Motor neuron (in vitro differentiated cells): Measurements from ENCODE around the gene NRXN3. TPM values are rescaled to one million over a fixed set of nuclear protein-coding genes. Genes with fewer than 3 reads are reported as not detected.
A peak's percentile ranks its signal among the peaks of the same experiment; 100 is the strongest.

Source experiments
- ATAC-seq, 8 experiments: fragments of 200-7000 bp; cut with Tn5 transposase; replicated peaks in 6 of 8; 2 replicates each; pipeline ENCODE4 v1.8.0; 2021; ENCODE audit warnings: mild to moderate bottlenecking in 8 of 8, moderate library complexity in 8 of 8
- H3K27ac ChIP-seq, 2 donors: fragments of 250-450 bp; sonication (Bioruptor Pico); 2 replicates each; pipeline ENCODE4 v1.9.0; 2021; ENCODE audit warnings: antibody characterized with exemption in 2 of 2, mild to moderate bottlenecking in 2 of 2, moderate library complexity in 1 of 2
- H3K4me1 ChIP-seq, 2 donors: fragments of 250-450 bp; sonication (Bioruptor Pico); replicated peaks in 1 of 2; 2 replicates each; pipeline ENCODE4 v1.6.1; 2021; ENCODE audit warnings: antibody characterized with exemption in 2 of 2, mild to moderate bottlenecking in 2 of 2, moderate library complexity in 1 of 2
- H3K4me3 ChIP-seq, 5 donors: fragments of 250-450 bp; sonication (Bioruptor Pico); 2 replicates each; pipeline ENCODE4 v1.9.0; 2021; ENCODE audit warnings: antibody characterized with exemption in 5 of 5, mild to moderate bottlenecking in 5 of 5, moderate library complexity in 4 of 5
- WGBS, 10 experiments: fragments of 450-650 bp; shearing (Covaris generic); methylation state at CpG; one replicate each; pipeline ENCODE4 v1.0.0; 2022; 5-methylcytosine and 5-hydroxymethylcytosine counted together
- in situ Hi-C, 9 experiments: fragments of 400-800 bp; cut with MboI; loops; one replicate each; pipeline ENCODE4 v1.15.0; 2021; ENCODE audit warnings: low sequenced_read_pairs in 9 of 9, low pct_unique_long_range_greater_than_20kb in 2 of 9; ENCODE audit not compliant: unreplicated experiment in 9 of 9
- total RNA-seq, 8 experiments: library from RNA; unstranded; fragments of 300-600 nt; gene quantifications; 2 replicates each; pipeline versions ENCODE4 v1.2.3 to v1.2.4, GENCODE V29; 2022

Gene NRXN3
- total RNA-seq, 8 experiments from 2014 or later, result 1.1 to 16.5 (median 12.9) TPM

GRCh38 chr14:79496701-79497100 is 1326.5 kb downstream of the NRXN3 start:
- WGBS, 10 experiments, result 0 to 100% (median 83%) methylated on average over 1 to 4 of the region's 4 CpGs; no CpG with 5 or more reads in 3 of the 10 experiments
- in situ Hi-C loops, result no loop called here
- no peak overlapping the region for H3K4me3 ChIP-seq
- H3K27ac ChIP-seq, result no peak overlapping the region
- no peak for ATAC-seq
- H3K4me1 ChIP-seq, result peaks cover 21 to 32% of the 10 kb centered on the region in 2 donors

DNA sequence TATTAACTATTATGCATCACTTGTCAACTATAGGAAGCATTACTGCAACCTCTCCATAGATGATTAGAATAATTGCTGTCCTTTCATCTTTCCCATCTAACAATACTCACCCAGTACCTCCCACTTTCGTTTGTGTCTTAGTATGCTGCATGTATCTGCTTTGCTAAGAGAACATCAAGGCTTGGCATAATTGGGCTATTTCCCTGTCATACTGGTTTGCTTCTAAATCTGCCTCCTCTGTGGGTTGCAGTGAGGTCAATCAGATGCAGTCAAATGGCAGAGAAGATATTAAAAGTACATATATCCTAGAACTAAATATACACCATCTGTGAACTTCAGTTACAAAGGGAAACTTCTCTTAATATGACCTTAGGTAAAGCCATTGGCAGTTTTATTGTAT is 1330.3 kb downstream of the NRXN3 start:
- in situ Hi-C loops, result no loop called here
- 0 to 73% (median 14%) methylated on average over 1 of the region's 1 CpG; no CpG with 5 or more reads in 3 of the 10 experiments for WGBS, 10 experiments
- H3K27ac ChIP-seq, result no peak overlapping the region

GRCh38 chr14:79502136-79502750 is 1332.1 kb downstream of the NRXN3 start:
- no peak overlapping the region for H3K27ac ChIP-seq
- no peak overlapping the region for H3K4me3 ChIP-seq
- in situ Hi-C loops, result no loop called here
- peaks cover 17 to 35% of the 10 kb centered on the region in 2 donors for H3K4me1 ChIP-seq
- ATAC-seq, result no peak
- WGBS, 10 experiments, result 0 to 80% (median 50%) methylated on average over 1 to 3 of the region's 3 CpGs; no CpG with 5 or more reads in 5 of the 10 experiments

More for the DNA sequence above, 1330.3 kb downstream of the NRXN3 start:
- ATAC-seq, result peak in 3 of 8 experiments; percentile 49 to 70 (median 50)
- peaks cover 17 to 35% of the 10 kb centered on the region in 2 donors for H3K4me1 ChIP-seq
- H3K4me3 ChIP-seq, result no peak overlapping the region

DNA sequence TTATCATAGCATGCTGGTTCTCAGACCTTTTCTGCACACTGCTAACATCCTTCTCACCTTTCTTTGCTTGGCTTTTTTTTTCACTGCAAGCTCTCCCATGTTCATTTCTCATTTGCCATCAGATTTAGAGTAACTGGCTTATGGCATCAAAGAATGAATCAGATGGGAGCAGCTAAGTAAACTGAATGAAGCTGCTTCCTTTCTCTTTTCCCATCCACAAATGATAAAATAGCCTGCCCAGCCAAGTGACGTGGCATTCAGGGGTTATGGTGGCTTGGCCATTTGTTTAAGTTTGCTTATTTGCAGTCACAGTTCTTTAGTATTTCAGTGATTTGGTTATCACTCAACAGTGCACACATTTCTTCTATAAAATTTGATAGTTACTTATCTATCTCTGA is 1332.6 kb downstream of the NRXN3 start:
- Histone ChIP-seq H3K27ac (no peak overlapping the region), H3K4me3 (no peak overlapping the region), H3K4me1 (peaks cover 17 to 35% of the 10 kb centered on the region in 2 donors)
- WGBS, 10 experiments, result 0 to 90% (median 35%) methylated on average over 1 of the region's 1 CpG; no CpG with 5 or more reads in 2 of the 10 experiments
- in situ Hi-C loops, result no loop called here
- ATAC-seq, result no peak

DNA sequence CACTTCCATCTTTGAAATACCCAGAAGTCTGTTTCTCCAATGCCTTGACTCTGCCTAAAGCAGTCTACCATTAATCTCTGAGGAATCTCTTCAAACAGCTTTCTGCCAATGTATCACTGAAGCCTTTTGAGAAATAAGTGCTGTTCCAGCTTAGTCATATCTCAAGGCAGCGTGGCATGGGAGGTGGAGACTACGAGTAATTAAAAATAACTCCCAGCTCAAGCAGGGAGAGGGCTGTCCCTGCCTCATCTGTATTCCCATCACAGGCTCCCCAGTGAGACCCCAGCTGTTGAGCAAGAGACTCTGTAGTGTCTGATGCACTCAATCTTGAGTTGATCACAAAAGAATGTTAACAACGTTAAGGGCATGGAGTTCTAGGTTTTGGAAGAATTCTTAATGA is 1340.5 kb downstream of the NRXN3 start:
- in situ Hi-C loops, result no loop called here
- no peak overlapping the region for H3K27ac ChIP-seq
- ATAC-seq, result peak in 5 of 8 experiments; percentile 94 to 99 (median 99)
- peaks cover 16 to 23% of the 10 kb centered on the region in 2 donors for H3K4me1 ChIP-seq
- H3K4me3 ChIP-seq, result no peak overlapping the region
- 0 to 19% (median 2%) methylated on average over 1 to 3 of the region's 3 CpGs; no CpG with 5 or more reads in 2 of the 10 experiments for WGBS, 10 experiments

- in situ Hi-C loops, result no loop called here
- peak in 4 of 8 experiments; percentile 9 to 14 (median 12) for ATAC-seq
- H3K4me3 ChIP-seq, result no peak overlapping the region
- peaks cover 21 to 28% of the 10 kb centered on the region in 2 donors for H3K4me1 ChIP-seq
- no peak overlapping the region for H3K27ac ChIP-seq
- WGBS, 10 experiments, result 0 to 100% (median 67%) methylated on average over 1 to 3 of the region's 3 CpGs; no CpG with 5 or more reads in 3 of the 10 experiments
Measured at GRCh38 chr14:79511146-79511545, 1341.0 kb downstream of the NRXN3 start.

DNA sequence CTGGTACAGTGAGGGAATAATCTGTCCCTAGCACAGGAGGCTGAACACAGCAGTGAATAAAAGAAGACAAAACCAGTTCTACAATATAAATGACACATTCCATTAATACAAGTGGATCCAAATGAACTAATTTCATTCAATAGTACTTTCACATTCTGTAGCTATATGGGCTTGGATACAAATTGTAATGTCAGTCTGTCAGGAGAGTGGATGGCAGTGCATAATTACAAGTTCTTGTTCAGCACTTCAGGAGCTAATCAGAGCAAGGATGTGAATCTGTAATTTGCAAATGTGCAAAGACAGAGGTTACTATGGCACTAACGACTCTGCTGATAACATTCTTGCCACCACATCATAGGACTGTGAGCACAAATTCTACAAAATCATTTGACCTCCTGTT is 1343.3 kb downstream of the NRXN3 start:
- ATAC-seq, result peak in 2 of 8 experiments; percentile 18
- WGBS, 10 experiments, result 0 to 60% (median 14%) methylated on average over 1 of the region's 1 CpG; no CpG with 5 or more reads in 4 of the 10 experiments
- in situ Hi-C loops, result no loop called here

GRCh38 chr14:79514700-79515099 is 1344.5 kb downstream of the NRXN3 start:
- Histone ChIP-seq H3K27ac (no peak overlapping the region), H3K4me3 (no peak overlapping the region), H3K4me1 (peaks cover 23 to 48% of the 10 kb centered on the region in 2 donors)
- ATAC-seq, result no peak
- WGBS, 10 experiments, result 17 to 80% (median 53%) methylated on average over 2 of the region's 2 CpGs; no CpG with 5 or more reads in 4 of the 10 experiments
- in situ Hi-C loops, result no loop called here

More for the DNA sequence above, 1343.3 kb downstream of the NRXN3 start:
- Histone ChIP-seq H3K4me3 (no peak overlapping the region), H3K27ac (no peak overlapping the region), H3K4me1 (peaks cover 23 to 43% of the 10 kb centered on the region in 2 donors)

GRCh38 chr14:79515158-79515557 is 1345.0 kb downstream of the NRXN3 start:
- Histone ChIP-seq H3K27ac (no peak overlapping the region), H3K4me3 (no peak overlapping the region), H3K4me1 (peaks cover 23 to 48% of the 10 kb centered on the region in 2 donors)
- in situ Hi-C loops, result no loop called here
- ATAC-seq, result no peak
- WGBS, 10 experiments, result 0 to 87% (median 0%) methylated on average over 1 to 3 of the region's 3 CpGs; no CpG with 5 or more reads in 5 of the 10 experiments

DNA sequence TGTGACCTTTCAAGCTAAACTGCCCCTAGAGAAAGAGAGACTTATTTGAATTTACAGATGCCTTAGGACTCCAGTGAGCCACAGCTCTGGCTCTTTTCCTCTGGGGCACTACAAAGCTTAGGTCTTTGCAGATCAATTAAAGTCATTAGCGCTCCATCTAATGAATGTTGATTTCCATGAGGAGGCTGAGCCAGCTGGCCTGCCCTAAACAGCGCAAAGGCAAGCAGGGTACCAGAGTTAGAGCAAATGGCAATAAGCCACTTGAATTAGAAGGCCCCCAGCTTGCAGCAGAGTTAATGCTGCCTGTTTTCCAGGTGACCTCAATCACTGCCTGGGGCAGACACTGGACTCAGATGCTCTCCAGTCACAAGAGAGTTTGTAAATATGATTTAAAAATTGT is 1345.8 kb downstream of the NRXN3 start:
- H3K4me1 ChIP-seq, result peaks cover 21 to 44% of the 10 kb centered on the region in 2 donors
- no peak overlapping the region for H3K4me3 ChIP-seq
- ATAC-seq, result peak in 5 of 8 experiments; percentile 28 to 78 (median 73)
- in situ Hi-C loops, result no loop called here
- H3K27ac ChIP-seq, result peak overlapping the region in 1 of 2 donors; percentile 35
- 0 to 83% (median 14%) methylated on average over 1 of the region's 2 CpGs; no CpG with 5 or more reads in 6 of the 10 experiments for WGBS, 10 experiments

DNA sequence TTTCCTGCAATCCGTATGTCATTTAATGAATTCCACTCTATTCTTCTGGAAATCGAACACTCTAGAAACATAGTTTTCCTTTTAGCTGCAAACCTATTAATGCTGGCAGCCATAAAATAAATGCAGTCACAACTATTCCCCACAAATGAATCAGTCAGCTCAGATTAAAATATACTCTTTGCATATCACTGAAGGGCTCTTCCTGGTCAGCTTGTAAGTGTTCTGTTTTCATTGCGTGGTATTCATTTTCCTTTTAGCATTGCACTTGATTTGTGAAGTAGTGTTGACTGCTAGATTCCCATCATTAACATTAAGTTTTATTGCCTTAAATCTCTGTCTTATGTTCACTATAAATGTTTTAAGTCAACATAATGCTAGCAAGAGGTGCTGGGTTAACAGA is 1355.2 kb downstream of the NRXN3 start:
- peak in 2 of 8 experiments; percentile 23 to 60 for ATAC-seq
- in situ Hi-C loops, result no loop called here
- Histone ChIP-seq H3K27ac (no peak overlapping the region), H3K4me1 (peaks cover 6 to 20% of the 10 kb centered on the region in 2 donors), H3K4me3 (no peak overlapping the region)
- 0 to 95% (median 80%) methylated on average over 1 to 3 of the region's 3 CpGs; no CpG with 5 or more reads in 2 of the 10 experiments for WGBS, 10 experiments

- H3K4me3 ChIP-seq, result peak overlapping the region in 1 of 5 donors; percentile 7
- in situ Hi-C loops, result no loop called here
- peak overlapping the region in 1 of 2 donors; percentile 76 for H3K27ac ChIP-seq
- peak in 4 of 8 experiments; percentile 58 to 75 (median 66) for ATAC-seq
- H3K4me1 ChIP-seq, result peaks cover 6 to 20% of the 10 kb centered on the region in 2 donors
- WGBS, 10 experiments, result 14 to 75% (median 40%) methylated on average over 3 to 8 of the region's 16 CpGs; no CpG with 5 or more reads in 1 of the 10 experiments
Measured at GRCh38 chr14:79528828-79529416, 1358.7 kb downstream of the NRXN3 start.

DNA sequence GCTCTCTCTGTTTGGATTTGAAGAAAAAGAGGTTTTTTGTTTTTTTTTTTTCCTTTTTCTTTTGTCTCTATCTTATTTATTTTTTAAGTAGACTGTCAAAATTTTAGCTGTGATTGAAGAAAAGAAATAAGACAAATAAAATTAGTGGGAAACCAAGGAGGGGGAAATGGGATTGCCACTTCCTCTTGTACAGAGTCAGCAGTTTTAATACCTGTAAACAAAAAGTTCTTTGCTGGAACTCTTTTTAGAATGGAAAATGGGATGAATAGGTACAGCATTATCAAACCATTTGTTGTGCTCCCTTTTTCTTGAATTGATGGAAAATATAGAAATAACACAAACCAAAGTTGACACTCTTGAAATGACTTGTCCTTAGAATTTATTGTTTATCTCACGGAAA is 1360.4 kb downstream of the NRXN3 start:
- Histone ChIP-seq H3K4me3 (no peak overlapping the region), H3K4me1 (peaks cover 6 to 25% of the 10 kb centered on the region in 2 donors), H3K27ac (no peak overlapping the region)
- in situ Hi-C loops, result no loop called here
- 42 to 100% (median 94%) methylated on average over 1 of the region's 1 CpG; no CpG with 5 or more reads in 4 of the 10 experiments for WGBS, 10 experiments
- ATAC-seq, result no peak
